ENCODE results near the gene IGFBPL1. TPM values are rescaled to one million over a fixed set of nuclear protein-coding genes. Genes with fewer than 3 reads are reported as not detected.

The IGFBPL1 gene
- total and polyA plus RNA-seq, 10 of the 15 experiments (the other 5 are each of a cell fraction or from before 2014, with no cell fraction given), result 0.25 TPM; not detected in 9

GRCh38 chr9:38414040-38414723 is 10.1 kb downstream of the IGFBPL1 start:
- Histone ChIP-seq H3K79me2 (ENCODE audit: control insufficient read depth, insufficient read depth, low read length) (no peaks in the 10 kb centered on the region), H2AFZ (ENCODE audit: control insufficient read depth, low read depth, low read length) (no peak overlapping the region), H3K27ac (ENCODE audit: control insufficient read depth, insufficient read depth) (no peak overlapping the region), H3K27me3 (replicated peaks in 1 of 2; ENCODE audit: control insufficient read depth in 2 of 2, insufficient read depth in 2 of 2, low read length in 1 of 2) (no peaks in the 10 kb centered on the region; a peak in 2 of 4 replicates), H3K4me3 (no peak overlapping the region), H3K9ac (ENCODE audit: control insufficient read depth, insufficient read depth, low read length) (no peak overlapping the region), H3K36me3 (ENCODE audit: control insufficient read depth in 2 of 2, insufficient read depth in 2 of 2, low read length in 1 of 2) (no peaks in the 10 kb centered on the region), H3K4me2 (ENCODE audit: control insufficient read depth, insufficient read depth) (no peak overlapping the region), H3K9me3 (replicated peaks; ENCODE audit: control insufficient read depth, insufficient read depth, low read length) (no peaks in the 10 kb centered on the region), H3K4me1 (ENCODE audit: control insufficient read depth, insufficient read depth, low read length) (no peaks in the 10 kb centered on the region), H4K20me1 (ENCODE audit: control insufficient read depth, insufficient read depth) (no peaks in the 10 kb centered on the region)
- ChIA-PET CTCF (interaction anchor here (1.2 kb wide), 1 partner anchor 18 kb away, joined by 3 read pairs; no protein-coding TSS in a partner anchor), SMC1A (ENCODE audit: uncharacterized antibody, unreplicated experiment) (interaction anchor here (0.6 kb wide), 1 partner anchor 194 kb away, joined by 3 read pairs; no protein-coding TSS in a partner anchor), RAD21 (ENCODE audit: unreplicated experiment) (no interaction called here), POLR2A (no interaction called here)
- 44% methylated on average over 24 of the region's 24 CpGs for WGBS (ENCODE audit: insufficient coverage, insufficient replicate concordance, low lambda C conversion rate, missing lambda C conversion rate)
- in situ Hi-C loops (cut with MboI) (no loop called here), intact Hi-C loops (cut with micrococcal nuclease; ENCODE audit: unreplicated experiment) (loop anchor here (5.0 kb wide), 1 partner anchor 48 kb away; no protein-coding TSS in a partner anchor)
- TF ChIP-seq, protein P1, sequence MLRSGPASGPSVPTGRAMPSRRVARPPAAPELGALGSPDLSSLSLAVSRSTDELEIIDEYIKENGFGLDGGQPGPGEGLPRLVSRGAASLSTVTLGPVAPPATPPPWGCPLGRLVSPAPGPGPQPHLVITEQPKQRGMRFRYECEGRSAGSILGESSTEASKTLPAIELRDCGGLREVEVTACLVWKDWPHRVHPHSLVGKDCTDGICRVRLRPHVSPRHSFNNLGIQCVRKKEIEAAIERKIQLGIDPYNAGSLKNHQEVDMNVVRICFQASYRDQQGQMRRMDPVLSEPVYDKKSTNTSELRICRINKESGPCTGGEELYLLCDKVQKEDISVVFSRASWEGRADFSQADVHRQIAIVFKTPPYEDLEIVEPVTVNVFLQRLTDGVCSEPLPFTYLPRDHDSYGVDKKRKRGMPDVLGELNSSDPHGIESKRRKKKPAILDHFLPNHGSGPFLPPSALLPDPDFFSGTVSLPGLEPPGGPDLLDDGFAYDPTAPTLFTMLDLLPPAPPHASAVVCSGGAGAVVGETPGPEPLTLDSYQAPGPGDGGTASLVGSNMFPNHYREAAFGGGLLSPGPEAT (IDR thresholded peaks at IDR 0.05; ENCODE audit: low read depth), result no peak
- no peak for TF ChIP-seq EP300 (IDR thresholded peaks at IDR 0.05; ENCODE audit: borderline replicate concordance in 1 of 2, control insufficient read depth in 1 of 2, low read depth in 2 of 2, low read length in 2 of 2)
- no peak for TF ChIP-seq PAX8 (IDR thresholded peaks at IDR 0.05)
- TF ChIP-seq RAD21 (IDR thresholded peaks at IDR 0.05; ENCODE audit: insufficient read depth, low read depth, low read length), result no peak
- TF ChIP-seq CREB1 (IDR thresholded peaks at IDR 0.05; ENCODE audit: low read depth), result no peak
- no peak for TF ChIP-seq ATF7 (IDR thresholded peaks at IDR 0.05; ENCODE audit: low read depth)
- TF ChIP-seq FOXM1 (IDR thresholded peaks at IDR 0.05; ENCODE audit: low read depth, low read length), result no peak
- TF ChIP-seq LARP7 (IDR thresholded peaks at IDR 0.05), result no peak
- no peak for TF ChIP-seq ZBTB4 (CRISPR knock-in tag; IDR thresholded peaks at IDR 0.05)
- TF ChIP-seq CREM (IDR thresholded peaks at IDR 0.05; ENCODE audit: low read depth), result no peak
- TF ChIP-seq NRF1 (conservative IDR thresholded peaks at IDR 0.05; ENCODE audit: low read depth, low read length), result no peak
- no peak for TF ChIP-seq MLLT1 (IDR thresholded peaks at IDR 0.05)
- TF ChIP-seq SREBF1 (IDR thresholded peaks at IDR 0.05; ENCODE audit: low read length), result no peak
- no peak for TF ChIP-seq SMARCA5 (IDR thresholded peaks at IDR 0.05)
- no peak for TF ChIP-seq EGR1 (IDR thresholded peaks at IDR 0.05; ENCODE audit: borderline replicate concordance in 1 of 2, low read depth in 2 of 2, low read length in 2 of 2)
- no peak for TF ChIP-seq EZH2 (IDR thresholded peaks at IDR 0.05; ENCODE audit: borderline replicate concordance, control insufficient read depth, low read depth, low read length)
- TF ChIP-seq BMI1 (IDR thresholded peaks at IDR 0.05; ENCODE audit: borderline replicate concordance), result no peak
- no TSS peak for BruUV-seq (replicated peaks)
- ATAC-seq (no peak), FAIRE-seq (no peak), DNase-seq (ENCODE audit: low read depth, low spot score) (no peak)
